ENCODE data around the gene CEBPZOS.

Gene CEBPZOS

GRCh38 chr2:37196320-37197195 lies at the start of gene CEBPZOS:
Gene CEBPZOS (plus strand): TSS chr2:37196496. CDS start chr2:37199705, 3,209 bp downstream.
- DNase-seq (ENCODE audit: low read depth) = no peak

- DNase-seq (ENCODE audit: low read depth) = no peak
Observed at GRCh38 chr2:37148325-37148724, 48.0 kb upstream of the CEBPZOS start.

- DNase-seq (ENCODE audit: low read depth) = no peak
Observed at GRCh38 chr2:37149626-37150322, 46.5 kb upstream of the CEBPZOS start.

GRCh38 chr2:37153224-37153623 lies 43.1 kb upstream of the CEBPZOS start:
- DNase-seq (ENCODE audit: low read depth) = no peak

DNA sequence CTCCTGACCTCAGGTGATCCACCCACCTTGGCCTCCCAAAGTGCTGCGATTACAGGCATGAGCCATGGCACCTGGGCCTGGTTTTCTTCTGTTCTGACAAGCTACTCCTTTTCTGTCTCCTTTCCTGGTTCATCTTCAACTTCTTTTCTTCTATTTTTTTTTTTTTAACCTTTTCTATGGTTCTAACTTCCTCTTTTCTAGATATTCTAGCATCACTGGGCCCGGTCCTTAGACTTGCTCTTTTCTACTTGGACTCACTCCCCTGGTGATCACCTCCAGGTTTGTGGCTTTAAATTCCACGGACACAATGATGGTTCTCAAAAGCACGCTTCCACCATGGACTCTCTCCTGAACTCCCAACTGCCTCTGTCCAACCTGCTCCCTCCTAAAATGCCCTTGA lies 41.5 kb upstream of the CEBPZOS start:
- DNase-seq (ENCODE audit: low read depth) = no peak

- peak; percentile 19 for DNase-seq (ENCODE audit: low read depth)
Observed at GRCh38 chr2:37156071-37156856, 40.0 kb upstream of the CEBPZOS start.

GRCh38 chr2:37156857-37157714 lies 39.2 kb upstream of the CEBPZOS start, which contains the start of gene EIF2AK2:
Gene EIF2AK2 (minus strand): TSS chr2:37156980. CDS start chr2:37147806, 9,174 bp downstream.
- peak; percentile 26 for DNase-seq (ENCODE audit: low read depth)

DNA sequence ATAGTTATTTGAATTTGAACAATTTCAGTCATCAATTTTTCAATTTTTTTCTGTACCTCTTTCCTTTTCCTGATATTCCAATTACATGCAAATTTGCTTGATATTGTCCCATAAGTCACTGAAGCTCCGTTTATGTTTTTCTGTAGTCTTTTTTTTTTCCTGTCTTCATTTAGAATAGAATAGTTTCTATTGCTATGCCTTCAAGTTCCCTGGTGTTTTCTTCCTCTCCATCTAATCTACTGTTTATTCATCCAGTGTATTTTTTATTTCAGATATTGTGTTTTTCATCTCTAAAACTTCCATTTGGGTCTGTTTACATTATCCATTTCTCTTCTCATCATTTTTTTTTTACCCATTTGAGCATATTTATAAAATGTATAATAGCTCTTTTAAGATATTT lies 31.5 kb upstream of the CEBPZOS start:
- DNase-seq (ENCODE audit: low read depth) = no peak

- DNase-seq (ENCODE audit: low read depth) = no peak
Observed at GRCh38 chr2:37167636-37168180, 28.6 kb upstream of the CEBPZOS start.

- DNase-seq (ENCODE audit: low read depth) = no peak
Observed at GRCh38 chr2:37168217-37168981, 27.9 kb upstream of the CEBPZOS start.

DNA sequence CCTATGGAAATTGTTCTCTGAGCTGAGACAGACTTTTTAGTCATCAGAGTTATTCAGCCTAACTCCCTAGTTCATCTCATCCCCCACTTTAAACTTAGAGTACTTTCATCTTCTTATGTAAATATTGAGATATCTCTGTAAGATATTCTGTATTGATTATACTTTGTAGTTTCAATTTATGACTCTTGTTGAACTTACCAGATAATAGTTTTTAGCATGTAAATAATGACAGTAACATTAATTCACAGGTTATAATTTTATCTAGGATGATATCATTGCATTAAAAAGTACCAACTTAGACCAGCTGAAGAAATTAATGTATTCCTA lies 24.7 kb upstream of the CEBPZOS start:
- no peak for DNase-seq (ENCODE audit: low read depth)

DNA sequence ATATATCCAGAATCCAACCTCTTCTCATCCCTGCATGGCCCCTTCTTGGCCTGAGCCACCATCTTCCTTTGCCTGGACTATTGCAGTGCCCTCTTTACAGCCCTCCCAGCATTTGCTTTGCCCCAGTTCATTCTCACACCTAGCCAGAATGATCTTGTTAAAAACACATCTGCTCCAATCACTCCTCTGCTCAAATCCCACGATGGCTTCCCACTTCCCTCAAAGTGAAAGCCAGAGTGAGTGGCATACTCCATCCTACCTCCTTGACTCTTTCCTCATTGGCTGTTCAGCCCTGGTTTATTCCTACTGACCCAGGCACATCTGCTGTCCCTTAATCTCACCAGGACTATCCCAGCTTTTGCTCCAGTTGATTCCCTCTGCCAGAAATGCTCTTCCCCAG lies 22.6 kb upstream of the CEBPZOS start:
- no peak for DNase-seq (ENCODE audit: low read depth)

DNA sequence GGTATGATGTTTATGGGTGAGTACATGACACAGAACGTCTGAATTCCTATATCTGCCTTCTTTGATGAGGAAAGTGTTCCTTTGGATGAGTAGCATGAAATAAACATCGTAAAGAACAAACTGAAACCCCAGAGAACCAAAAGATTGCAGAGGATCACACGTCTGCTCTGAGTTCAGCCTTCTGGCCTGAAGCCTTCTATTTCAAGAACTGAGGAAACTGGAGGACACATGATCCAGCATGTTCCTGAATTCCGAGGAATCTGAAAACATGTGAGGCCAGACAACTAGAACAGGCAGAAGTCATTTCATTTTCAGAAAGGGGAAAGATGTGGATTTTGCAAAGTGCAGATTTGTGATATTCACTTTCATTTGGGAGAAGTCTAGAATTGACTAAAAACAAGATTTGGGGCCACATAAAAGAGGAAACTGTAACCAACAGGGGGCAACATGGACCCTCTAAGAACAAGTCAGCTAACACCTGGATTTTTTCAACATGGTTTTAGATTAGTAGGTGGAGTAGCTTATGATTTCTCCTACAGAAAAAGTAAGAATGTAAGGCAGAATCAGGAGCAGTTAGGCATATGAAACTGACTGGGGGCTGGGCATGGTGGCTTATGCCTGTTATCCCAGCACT lies 16.2 kb upstream of the CEBPZOS start:
- DNase-seq (ENCODE audit: low read depth) = no peak

- DNase-seq (ENCODE audit: low read depth) = no peak
Observed at GRCh38 chr2:37180640-37181039, 15.7 kb upstream of the CEBPZOS start.

DNA sequence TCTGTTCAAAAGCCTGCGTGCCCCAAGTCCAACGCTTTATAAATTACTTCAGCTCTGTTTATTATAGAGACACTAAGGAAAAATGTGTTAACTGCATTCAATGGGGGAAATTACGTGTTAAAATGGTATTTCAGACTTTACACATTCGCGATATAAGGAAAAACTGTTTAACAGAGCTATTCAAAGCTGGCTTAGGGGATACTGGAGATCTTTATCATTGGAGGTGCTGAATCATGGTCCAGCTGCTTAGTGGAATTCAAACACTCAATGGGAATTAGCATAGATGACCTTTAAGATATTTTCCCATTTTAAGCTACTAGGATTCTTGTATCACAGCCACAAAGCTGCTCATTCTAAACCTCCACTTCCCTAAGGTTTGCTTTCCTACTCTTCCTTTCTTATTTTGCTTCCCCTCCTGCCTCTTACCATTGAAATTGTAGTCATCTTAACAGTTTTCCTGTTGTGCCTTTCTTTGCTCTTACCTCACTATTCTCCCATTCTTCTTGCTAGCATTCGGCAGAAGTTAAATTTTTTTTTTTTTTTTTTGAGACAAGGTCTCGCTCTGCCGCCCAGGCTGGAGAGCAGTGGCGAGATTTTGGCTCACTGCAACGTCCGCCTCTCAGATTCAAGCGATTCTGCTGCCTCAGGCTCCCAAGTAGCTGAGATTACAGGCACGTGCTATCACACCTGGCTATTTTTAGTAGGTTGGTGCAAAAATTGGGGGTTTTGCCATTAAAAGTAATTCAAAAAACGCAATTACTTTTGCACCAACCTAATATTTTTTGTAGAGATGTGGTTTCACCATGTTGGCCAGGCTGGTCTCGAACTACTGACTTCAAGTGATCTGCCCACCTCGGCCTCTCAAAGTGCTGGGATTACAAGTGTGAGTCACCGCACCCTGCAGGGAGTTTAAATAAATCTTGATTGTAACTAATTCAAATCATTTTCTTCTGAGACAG lies 14.3 kb upstream of the CEBPZOS start:
- DNase-seq (ENCODE audit: low read depth) = peak; percentile 49

- no peak for DNase-seq (ENCODE audit: low read depth)
Observed at GRCh38 chr2:37188570-37188969, 7.7 kb upstream of the CEBPZOS start, which contains the start of gene SULT6B1. Gene SULT6B1 (minus strand): TSS chr2:37188670. CDS start chr2:37188640, 30 bp downstream.

GRCh38 chr2:37189452-37190153 lies 6.7 kb upstream of the CEBPZOS start:
- no peak for DNase-seq (ENCODE audit: low read depth)

DNA sequence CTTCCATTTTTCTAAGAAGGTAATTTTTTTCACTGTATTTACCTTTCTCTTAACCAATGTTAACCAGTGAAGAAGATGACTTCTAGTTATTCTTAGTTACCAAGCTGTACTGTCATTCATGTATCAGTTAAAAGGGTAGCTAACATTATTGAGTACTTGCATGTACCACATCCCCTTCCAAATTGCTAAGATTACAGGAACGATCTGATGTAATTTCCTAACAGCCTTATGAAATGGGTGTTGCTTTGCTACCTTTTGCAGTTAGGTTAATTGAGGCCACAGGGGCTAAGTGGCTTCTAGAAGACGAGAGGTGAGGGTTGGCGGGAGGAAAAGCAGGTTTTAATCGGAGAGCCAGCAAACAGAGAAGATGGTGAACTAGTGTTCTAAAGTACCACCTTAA lies 6.0 kb upstream of the CEBPZOS start:
- no peak for DNase-seq (ENCODE audit: low read depth)

All from HS-27A (cell line).